GM12878 (cell line): Measurements from ENCODE around the gene RTN4. TPM values are rescaled to one million over a fixed set of nuclear protein-coding genes. Genes with fewer than 3 reads are reported as not detected.

Experiments used
- ATAC-seq: fragments of 200-7000 bp; cut with Tn5 transposase; 3 replicates; pipeline ENCODE4 v1.9.1; 2020; ENCODE audit warnings: mild to moderate bottlenecking, moderate library complexity
- BruUV-seq: library from RNA; stranded (reverse); fragments of 400-500 nt; replicated peaks from 2 replicates; lab custom pipeline; 2021; lab: Mats Ljungman, UMichigan
- CTCF ChIA-PET: fragments of 300-600 bp; sonication (Branson Sonifier 250); formaldehyde crosslinking; extraction: SDS; loops from one replicate; lab custom pipeline; 2021; ENCODE audit warnings: inconsistent platforms; lab: Yijun Ruan, JAX
- POLR2A ChIA-PET: fragments of 350-600 bp; formaldehyde crosslinking; extraction: SDS; loops from one replicate; lab custom pipeline; 2021; ENCODE audit warnings: inconsistent platforms; lab: Charles Lee
- RAD21 ChIA-PET: fragments of 300-600 bp; sonication (Branson Sonifier 250); formaldehyde crosslinking; loops from one replicate; lab custom pipeline; 2023; ENCODE audit warnings: antibody characterized with exemption; ENCODE audit not compliant: unreplicated experiment; lab: Charles Lee
- SMC1A ChIA-PET: fragments of 300-600 bp; sonication (Branson Sonifier 250); formaldehyde crosslinking; loops from one replicate; lab custom pipeline; 2023; ENCODE audit not compliant: unreplicated experiment, uncharacterized antibody; lab: Charles Lee
- DNase-seq: peaks from one replicate; pipeline ENCODE4 v3.0.0-alpha.2; 2011; ENCODE audit warnings: low read depth, low spot score
- FAIRE-seq: peaks from 3 replicates; lab custom pipeline; 2011; peaks lifted over from hg19 to GRCh38; lab: Jason Lieb, UNC
- H2AFZ ChIP-seq: 2 replicates; pipeline ENCODE4 v1.6.0; 2011; ENCODE audit warnings: low read depth, low read length, control low read depth; ENCODE audit not compliant: control insufficient read depth
- H3K27ac ChIP-seq: 2 replicates; pipeline ENCODE4 v1.5.1; 2011; ENCODE audit warnings: control low read depth; ENCODE audit not compliant: control insufficient read depth, insufficient read depth
- H3K27me3 ChIP-seq, 2 experiments: replicated peaks in 1 of 2; 2 replicates each; pipeline versions ENCODE4 v1.6.0 to v1.6.1; 2011; ENCODE audit warnings: low read length in 1 of 2; ENCODE audit not compliant: control insufficient read depth in 2 of 2, insufficient read depth in 2 of 2
- H3K36me3 ChIP-seq, 2 experiments: 2 replicates each; pipeline ENCODE4 v1.5.1; 2011; ENCODE audit warnings: low read length in 1 of 2; ENCODE audit not compliant: control insufficient read depth in 2 of 2, insufficient read depth in 2 of 2
- H3K4me1 ChIP-seq: 2 replicates; pipeline ENCODE4 v1.6.1; 2011; ENCODE audit warnings: mild to moderate bottlenecking, low read length, moderate library complexity, mixed read lengths; ENCODE audit not compliant: control insufficient read depth, insufficient read depth
- H3K4me2 ChIP-seq: 2 replicates; pipeline ENCODE4 v1.6.0; 2011; ENCODE audit warnings: control low read depth; ENCODE audit not compliant: control insufficient read depth, insufficient read depth
- H3K4me3 ChIP-seq: fragments of 200-600 bp; sonication (generic); 2 replicates; pipeline ENCODE4 v1.5.1; 2016
- H3K79me2 ChIP-seq: 2 replicates; pipeline ENCODE4 v1.6.0; 2011; ENCODE audit warnings: low read length; ENCODE audit not compliant: control insufficient read depth, insufficient read depth
- H3K9ac ChIP-seq: 2 replicates; pipeline ENCODE4 v1.8.0; 2011; ENCODE audit warnings: low read length, control low read depth, mixed read lengths; ENCODE audit not compliant: control insufficient read depth, insufficient read depth
- H3K9me3 ChIP-seq: replicated peaks from 3 replicates; pipeline ENCODE4 v1.5.1; 2011; ENCODE audit warnings: mild to moderate bottlenecking, low read length; ENCODE audit not compliant: control insufficient read depth, insufficient read depth
- H4K20me1 ChIP-seq: 2 replicates; pipeline ENCODE4 v1.6.0; 2011; ENCODE audit not compliant: control insufficient read depth, insufficient read depth
- CUX1 ChIP-seq: IDR thresholded peaks from 2 replicates; pipeline ENCODE4 v1.6.1; 2012; ENCODE audit warnings: improper control_type of control experiment, low read depth, low read length; ENCODE audit not compliant: insufficient replicate concordance
- EGR1 ChIP-seq, 2 experiments: IDR thresholded peaks; 1 replicate in 1 of 2; 2 replicates in 1 of 2; pipeline ENCODE4 v1.6.1; 2011 to 2012; ENCODE audit warnings: low read depth in 2 of 2, low read length in 2 of 2, borderline replicate concordance in 1 of 2, mild to moderate bottlenecking in 1 of 2, moderate library complexity in 1 of 2
- FOXM1 ChIP-seq: IDR thresholded peaks from 2 replicates; pipeline ENCODE4 v1.6.1; 2012; ENCODE audit warnings: low read depth, mild to moderate bottlenecking, inconsistent platforms, low read length, moderate library complexity
- PAX5 ChIP-seq: IDR thresholded peaks from 2 replicates; pipeline ENCODE4 v1.6.1; 2011; ENCODE audit warnings: low read depth, low read length, borderline replicate concordance
- RAD21 ChIP-seq: IDR thresholded peaks from 2 replicates; pipeline ENCODE4 v1.6.1; 2011; ENCODE audit warnings: mild to moderate bottlenecking, low read depth, low read length, moderate library complexity; ENCODE audit not compliant: insufficient read depth
- RCOR1 ChIP-seq: conservative IDR thresholded peaks from 2 replicates; pipeline ENCODE4 v1.6.1; 2012; ENCODE audit warnings: low read depth, low read length, improper control_type of control experiment
- REST ChIP-seq: IDR thresholded peaks from 2 replicates; pipeline ENCODE4 v1.6.1; 2012; ENCODE audit warnings: mild to moderate bottlenecking, low read depth, low read length
- SIN3A ChIP-seq: IDR thresholded peaks from 2 replicates; pipeline ENCODE4 v1.6.1; 2012; ENCODE audit warnings: low read depth, low read length, improper control_type of control experiment
- TAF1 ChIP-seq: IDR thresholded peaks from 2 replicates; pipeline ENCODE4 v1.6.1; 2011; ENCODE audit warnings: mild to moderate bottlenecking, low read depth, low read length, borderline replicate concordance
- ZBTB40 ChIP-seq: fragments of 450-650 bp; IDR thresholded peaks from 2 replicates; pipeline ENCODE4 v1.6.1; 2016; ENCODE audit warnings: mild to moderate bottlenecking, moderate library complexity, borderline replicate concordance
- WGBS: methylation state at CpG from one replicate; pipeline ENCODE4 v1.1.6; 2016; ENCODE audit warnings: low lambda C conversion rate; ENCODE audit not compliant: insufficient replicate concordance, insufficient coverage; ENCODE audit errors: missing lambda C conversion rate; 5-methylcytosine and 5-hydroxymethylcytosine counted together
- in situ Hi-C: fragments of 300-500 bp; cut with MboI; formaldehyde crosslinking; loops from 9 replicates; pipeline ENCODE4 v1.14.3; 2018; ENCODE audit warnings: mixed read lengths
- intact Hi-C: fragments of 100-400 bp; cut with micrococcal nuclease; formaldehyde crosslinking; loops from one replicate; pipeline ENCODE4 v1.14.2; 2022; ENCODE audit not compliant: unreplicated experiment
- polyA plus RNA-seq, 11 experiments: library from polyadenylated mRNA; depleted of rRNA in 4 of 11; unstranded in 6 of 11; stranded (reverse) in 5 of 11; fragments of >200 nt; fragmentation: Nextera tagmentation in 4 of 11; fragmentation: Illumina TruSeq in 1 of 11; extraction: Ambion mirVana in 4 of 11; extraction: Trizol in 1 of 11; gene quantifications; 1 replicate in 1 of 11; 2 replicates in 10 of 11; pipeline versions ENCODE4 v1.2.1 to v1.2.3, GENCODE V29; 2011 to 2016; ENCODE audit warnings: inconsistent platforms in 2 of 11, missing spikeins in 2 of 11, low read depth in 1 of 11
- total RNA-seq, 4 experiments: library from RNA; depleted of rRNA in 3 of 4; stranded (reverse); fragments of >200 nt in 3 of 4; fragmentation: Illumina TruSeq in 1 of 4; extraction: Trizol in 1 of 4; gene quantifications; 2 replicates each; pipeline versions ENCODE4 v1.2.1 to v1.2.3, GENCODE V29; 2013 to 2021

Gene RTN4
- total and polyA plus RNA-seq, 10 of the 15 experiments (the other 5 are each of a cell fraction or from before 2014, with no cell fraction given), result 56.0 to 133 (median 83.3) TPM

DNA sequence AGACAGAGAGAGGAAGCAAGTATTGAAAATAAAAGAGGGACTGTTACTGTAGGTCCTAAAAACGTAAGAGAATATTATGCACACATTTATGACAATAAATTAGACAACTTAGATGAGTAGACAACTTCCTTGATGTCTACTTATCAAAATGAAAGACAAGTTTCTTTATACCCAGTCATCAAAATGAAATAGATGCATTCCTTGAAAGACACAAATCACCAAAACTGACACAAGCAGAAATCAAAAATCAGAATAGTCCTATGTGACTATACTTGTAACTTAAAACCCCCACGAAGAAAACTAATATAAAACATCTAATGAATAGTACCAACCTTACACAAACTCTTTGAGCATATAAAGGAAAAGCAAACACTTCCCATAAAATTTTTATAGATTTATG lies 14.5 kb downstream of the RTN4 start:
- DNase-seq (no peak), ATAC-seq (peak; percentile 33; the same call in 2 of the 3 replicates), FAIRE-seq (no peak)
- peak overlapping the region; percentile 26 for H3K27ac ChIP-seq
- peaks cover 19% of the 10 kb centered on the region for H3K4me1 ChIP-seq
- no peaks in the 10 kb centered on the region for H4K20me1 ChIP-seq
- no peak overlapping the region for H2AFZ ChIP-seq
- H3K4me3 ChIP-seq, result peak overlapping the region; percentile 19; the same call in 1 of the 2 replicates
- no peaks in the 10 kb centered on the region for H3K27me3 ChIP-seq
- ChIA-PET SMC1A (interaction anchor here (0.8 to 4.4 kb wide), 5 partner anchors 10 to 25 kb away, joined by 3 to 18 read pairs (median 7); partner anchors contain the start of gene RTN4), RAD21 (interaction anchor here (0.7 to 1.4 kb wide), 3 partner anchors 10 to 1482 kb away, joined by 3 to 7 read pairs (median 6); no protein-coding TSS in a partner anchor), POLR2A (interaction anchor here (3.0 to 3.9 kb wide), 2 partner anchors 11 to 14 kb away, joined by 8 to 37 read pairs; partner anchors contain the start of gene RTN4), CTCF (interaction anchor here (1.4 to 3.0 kb wide), 5 partner anchors 10 to 136 kb away, joined by 3 to 8 read pairs (median 5); partner anchors contain the start of gene RTN4)
- H3K9ac ChIP-seq, result no peak overlapping the region
- 0% methylated on average over 2 of the region's 2 CpGs for WGBS
- H3K9me3 ChIP-seq, result peaks cover 4% of the 10 kb centered on the region; the same call in 2 of the 3 replicates
- intact Hi-C loops (no loop called here), in situ Hi-C loops (no loop called here)
- no peaks in the 10 kb centered on the region for H3K36me3 ChIP-seq
- H3K79me2 ChIP-seq, result peaks cover 96% of the 10 kb centered on the region
- peak overlapping the region; percentile 22 for H3K4me2 ChIP-seq
- BruUV-seq, result no TSS peak
- no peak for TF ChIP-seq ZBTB40
- no peak for TF ChIP-seq REST
- no peak for TF ChIP-seq TAF1
- TF ChIP-seq EGR1 (IDR thresholded peaks at IDR 0.05; ENCODE audit: borderline replicate concordance in 1 of 2, low read depth in 2 of 2, low read length in 2 of 2), result no peak
- TF ChIP-seq RCOR1, result no peak
- no peak for TF ChIP-seq PAX5
- TF ChIP-seq FOXM1, result no peak
- TF ChIP-seq SIN3A, result no peak
- TF ChIP-seq CUX1, result no peak
- no peak for TF ChIP-seq RAD21
